ENCODE data around the gene YWHAB.

- TF ChIP-seq ZBTB43 (CRISPR knock-in tag; IDR thresholded peaks at IDR 0.05), result no peak
- no peak for TF ChIP-seq CTCF (IDR thresholded peaks at IDR 0.05)
- TF ChIP-seq FOXJ3 (CRISPR knock-in tag; IDR thresholded peaks at IDR 0.05; ENCODE audit: borderline replicate concordance), result no peak
Measured at GRCh38 chr20:44837946-44838345, 47.6 kb upstream of the YWHAB start.

Data from WTC11 (cell line).